ENCODE measurements around the gene ARMCX2. TPM values are rescaled to one million over a fixed set of nuclear protein-coding genes. Genes with fewer than 3 reads are reported as not detected.

Gene ARMCX2
- total RNA-seq (2013; cell fraction: nucleolus; rRNA removed): 10.4 and 14.5 TPM in 2 replicates
- total RNA-seq (2014; rRNA removed) (21.1 and 22.0 TPM in 2 replicates), total RNA-seq (2014; rRNA removed; fragmentation: Illumina TruSeq; extraction: Trizol) (15.0 and 19.8 TPM in 2 replicates), total RNA-seq (2021) (23.7 and 25.6 TPM in 2 replicates), polyA plus RNA-seq (2011; rRNA removed) (0.23 and 0.26 TPM in 2 replicates), polyA plus RNA-seq (2014; fragmentation: Illumina TruSeq; extraction: Trizol) (23.2 and 25.5 TPM in 2 replicates), polyA plus RNA-seq (2014; fragmentation: Nextera tagmentation; extraction: Ambion mirVana) (1 to 10 TPM; 3.9 to 6.2 TPM), polyA plus RNA-seq (2014; rRNA removed) (15.1 and 18.3 TPM in 2 replicates), polyA plus RNA-seq (2016; fragmentation: Nextera tagmentation; extraction: Ambion mirVana) (1 to 10 TPM; 6.0 to 8.1 TPM), polyA minus RNA-seq (2011; rRNA and poly(A)+ RNA removed) (0.37 TPM in 1 of 2 replicates, not detected in the other), Bru-seq, nascent RNA (percentile 49 among the genes with signal in this experiment), BruChase-seq, experiment 1, labeled RNA remaining after a 6-hour chase (percentile 64 among the genes with signal in this experiment), BruChase-seq, experiment 2, labeled RNA remaining after a 2-hour chase (percentile 59 among the genes with signal in this experiment)
- polyA plus RNA-seq (2011; ENCODE audit: low read depth): 9.9 TPM
- polyA plus RNA-seq (2011; cell fraction: cytosol; rRNA removed): 0.07 and 0.17 TPM in 2 replicates
- polyA plus RNA-seq (2011; cell fraction: nucleus; rRNA removed): 0.07 and 0.10 TPM in 2 replicates
- 14.4 and 21.9 TPM in 2 replicates for polyA plus RNA-seq (2012)
- polyA minus RNA-seq (2011; cell fraction: cytosol; rRNA and poly(A)+ RNA removed): not detected in 2 replicates
- not detected in 2 replicates for polyA minus RNA-seq (2011; cell fraction: nucleus; rRNA and poly(A)+ RNA removed)
- long read RNA-seq, experiment 1: 0 reads
- long read RNA-seq, experiment 2, partial matches to known transcripts: 2 of 7 reads
- long read RNA-seq, experiment 2, other reads (novel, unspliced or antisense): 4 of 7 reads

- DNase-seq (ENCODE audit: low read depth, low spot score) (no peak), FAIRE-seq (no peak), ATAC-seq (peak; percentile 60)
- ChIA-PET POLR2A (no interaction called here), SMC1A (ENCODE audit: uncharacterized antibody, unreplicated experiment) (no interaction called here), RAD21 (ENCODE audit: unreplicated experiment) (no interaction called here), CTCF (no interaction called here)
- Histone ChIP-seq H3K27ac (ENCODE audit: control insufficient read depth, insufficient read depth) (no peak within 1 kb of the TSS), H4K20me1 (ENCODE audit: control insufficient read depth, insufficient read depth) (no peaks in the 10 kb centered on the region), H2AFZ (ENCODE audit: control insufficient read depth, low read depth, low read length) (peak within 1 kb of the TSS; percentile 83), H3K79me2 (ENCODE audit: control insufficient read depth, insufficient read depth, low read length) (no peaks in the 10 kb centered on the region), H3K9ac (ENCODE audit: control insufficient read depth, insufficient read depth, low read length) (peak within 1 kb of the TSS; percentile 33), H3K4me3 (peak within 1 kb of the TSS; percentile 52), H3K27me3 (replicated peaks in 1 of 2; ENCODE audit: control insufficient read depth in 2 of 2, insufficient read depth in 2 of 2, low read length in 1 of 2) (peaks cover 0 to 2% of the 10 kb centered on the region in 2 experiments; a peak in 1 of 4 replicates), H3K4me2 (ENCODE audit: control insufficient read depth, insufficient read depth) (peak within 1 kb of the TSS; percentile 76), H3K36me3 (ENCODE audit: control insufficient read depth in 2 of 2, insufficient read depth in 2 of 2, low read length in 1 of 2) (no peaks in the 10 kb centered on the region), H3K9me3 (replicated peaks; ENCODE audit: control insufficient read depth, insufficient read depth, low read length) (no peaks in the 10 kb centered on the region), H3K4me1 (ENCODE audit: control insufficient read depth, insufficient read depth, low read length) (no peaks in the 10 kb centered on the region)
- intact Hi-C loops (cut with micrococcal nuclease; ENCODE audit: unreplicated experiment) (no loop called here), in situ Hi-C loops (cut with MboI) (no loop called here)
- no TSS peak for BruUV-seq (replicated peaks)
- WGBS (ENCODE audit: insufficient coverage, insufficient replicate concordance, low lambda C conversion rate, missing lambda C conversion rate): 23% methylated on average over 14 of the region's 22 CpGs
- TF ChIP-seq PML (IDR thresholded peaks at IDR 0.05; ENCODE audit: low read length) (0 out of 2 replicates have a peak, but pooled peaks have one; percentile 67), SMAD5 (IDR thresholded peaks at IDR 0.05; ENCODE audit: low read depth) (no peak; the same call in 1 of the 2 replicates), ATF7 (IDR thresholded peaks at IDR 0.05; ENCODE audit: low read depth) (no peak), KAT2A (conservative IDR thresholded peaks at IDR 0.05; ENCODE audit: control insufficient read depth, low read depth, low read length) (no peak), CHD4 (IDR thresholded peaks at IDR 0.05) (no peak), NRF1 (conservative IDR thresholded peaks at IDR 0.05; ENCODE audit: low read depth, low read length) (no peak), CREM (IDR thresholded peaks at IDR 0.05; ENCODE audit: low read depth) (peak; percentile 40; the same call in 1 of the 2 replicates), CREB1 (IDR thresholded peaks at IDR 0.05; ENCODE audit: low read depth) (0 out of 2 replicates have a peak, but pooled peaks have one; percentile 37), USF1 (IDR thresholded peaks at IDR 0.05; ENCODE audit: borderline replicate concordance, extremely low read length, insufficient read depth, low read depth, low read length) (peak; percentile 96), POLR2AphosphoS5 (IDR thresholded peaks at IDR 0.05; ENCODE audit: low read length) (peak; percentile 92), NKRF (conservative IDR thresholded peaks at IDR 0.05) (no peak), YBX1 (IDR thresholded peaks at IDR 0.05) (no peak), BHLHE40 (IDR thresholded peaks at IDR 0.05; ENCODE audit: borderline replicate concordance in 1 of 2, low read depth in 2 of 2, low read length in 1 of 2) (peak in 1 of 2 experiments; percentile 72; a peak in 1 of 4 replicates), TAF1 (IDR thresholded peaks at IDR 0.05; ENCODE audit: borderline replicate concordance, low read depth, low read length) (peak; percentile 28; the same call in 1 of the 2 replicates), LARP7 (IDR thresholded peaks at IDR 0.05) (no peak), POU2F2 (IDR thresholded peaks at IDR 0.05; ENCODE audit: borderline replicate concordance, low read depth, low read length) (peak; percentile 62; the same call in 1 of the 3 replicates)
- TF ChIP-seq, protein P1, sequence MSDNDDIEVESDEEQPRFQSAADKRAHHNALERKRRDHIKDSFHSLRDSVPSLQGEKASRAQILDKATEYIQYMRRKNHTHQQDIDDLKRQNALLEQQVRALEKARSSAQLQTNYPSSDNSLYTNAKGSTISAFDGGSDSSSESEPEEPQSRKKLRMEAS (IDR thresholded peaks at IDR 0.05; ENCODE audit: low read depth, low read length): peak; percentile 78
- TF ChIP-seq, protein P2, sequence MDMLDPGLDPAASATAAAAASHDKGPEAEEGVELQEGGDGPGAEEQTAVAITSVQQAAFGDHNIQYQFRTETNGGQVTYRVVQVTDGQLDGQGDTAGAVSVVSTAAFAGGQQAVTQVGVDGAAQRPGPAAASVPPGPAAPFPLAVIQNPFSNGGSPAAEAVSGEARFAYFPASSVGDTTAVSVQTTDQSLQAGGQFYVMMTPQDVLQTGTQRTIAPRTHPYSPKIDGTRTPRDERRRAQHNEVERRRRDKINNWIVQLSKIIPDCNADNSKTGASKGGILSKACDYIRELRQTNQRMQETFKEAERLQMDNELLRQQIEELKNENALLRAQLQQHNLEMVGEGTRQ (IDR thresholded peaks at IDR 0.05; ENCODE audit: borderline replicate concordance, low read depth, low read length): peak; percentile 78
Observed at GRCh38 chrX:101659601-101660063, at the start of gene ARMCX2. ARMCX2 (minus strand) TSS chrX:101659850; CDS start chrX:101657588, 2,262 bp downstream.
